Measurements from ENCODE around the gene ADAMTS17. TPM values are rescaled to one million over a fixed set of nuclear protein-coding genes. Genes with fewer than 3 reads are reported as not detected.

The ADAMTS17 gene, protein sequence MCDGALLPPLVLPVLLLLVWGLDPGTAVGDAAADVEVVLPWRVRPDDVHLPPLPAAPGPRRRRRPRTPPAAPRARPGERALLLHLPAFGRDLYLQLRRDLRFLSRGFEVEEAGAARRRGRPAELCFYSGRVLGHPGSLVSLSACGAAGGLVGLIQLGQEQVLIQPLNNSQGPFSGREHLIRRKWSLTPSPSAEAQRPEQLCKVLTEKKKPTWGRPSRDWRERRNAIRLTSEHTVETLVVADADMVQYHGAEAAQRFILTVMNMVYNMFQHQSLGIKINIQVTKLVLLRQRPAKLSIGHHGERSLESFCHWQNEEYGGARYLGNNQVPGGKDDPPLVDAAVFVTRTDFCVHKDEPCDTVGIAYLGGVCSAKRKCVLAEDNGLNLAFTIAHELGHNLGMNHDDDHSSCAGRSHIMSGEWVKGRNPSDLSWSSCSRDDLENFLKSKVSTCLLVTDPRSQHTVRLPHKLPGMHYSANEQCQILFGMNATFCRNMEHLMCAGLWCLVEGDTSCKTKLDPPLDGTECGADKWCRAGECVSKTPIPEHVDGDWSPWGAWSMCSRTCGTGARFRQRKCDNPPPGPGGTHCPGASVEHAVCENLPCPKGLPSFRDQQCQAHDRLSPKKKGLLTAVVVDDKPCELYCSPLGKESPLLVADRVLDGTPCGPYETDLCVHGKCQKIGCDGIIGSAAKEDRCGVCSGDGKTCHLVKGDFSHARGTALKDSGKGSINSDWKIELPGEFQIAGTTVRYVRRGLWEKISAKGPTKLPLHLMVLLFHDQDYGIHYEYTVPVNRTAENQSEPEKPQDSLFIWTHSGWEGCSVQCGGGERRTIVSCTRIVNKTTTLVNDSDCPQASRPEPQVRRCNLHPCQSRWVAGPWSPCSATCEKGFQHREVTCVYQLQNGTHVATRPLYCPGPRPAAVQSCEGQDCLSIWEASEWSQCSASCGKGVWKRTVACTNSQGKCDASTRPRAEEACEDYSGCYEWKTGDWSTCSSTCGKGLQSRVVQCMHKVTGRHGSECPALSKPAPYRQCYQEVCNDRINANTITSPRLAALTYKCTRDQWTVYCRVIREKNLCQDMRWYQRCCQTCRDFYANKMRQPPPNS
- 0.05 and 0.11 TPM in 2 replicates for polyA plus RNA-seq (2011; rRNA removed)
- 0.01 and 0.08 TPM in 2 replicates for polyA plus RNA-seq (2012; cell fraction: cytosol; rRNA removed)
- polyA plus RNA-seq (2012; cell fraction: nucleus; rRNA removed), result 0.13 and 0.16 TPM in 2 replicates
- polyA plus RNA-seq (2017; fragmentation: RNase III; extraction: RNeasy Plus Mini Kit Qiagen cat#74134 plus additional on column Dnase treatment), result not detected in 3 replicates
- 0.24 and 0.33 TPM in 2 replicates for polyA minus RNA-seq (2011; rRNA and poly(A)+ RNA removed)

DNA sequence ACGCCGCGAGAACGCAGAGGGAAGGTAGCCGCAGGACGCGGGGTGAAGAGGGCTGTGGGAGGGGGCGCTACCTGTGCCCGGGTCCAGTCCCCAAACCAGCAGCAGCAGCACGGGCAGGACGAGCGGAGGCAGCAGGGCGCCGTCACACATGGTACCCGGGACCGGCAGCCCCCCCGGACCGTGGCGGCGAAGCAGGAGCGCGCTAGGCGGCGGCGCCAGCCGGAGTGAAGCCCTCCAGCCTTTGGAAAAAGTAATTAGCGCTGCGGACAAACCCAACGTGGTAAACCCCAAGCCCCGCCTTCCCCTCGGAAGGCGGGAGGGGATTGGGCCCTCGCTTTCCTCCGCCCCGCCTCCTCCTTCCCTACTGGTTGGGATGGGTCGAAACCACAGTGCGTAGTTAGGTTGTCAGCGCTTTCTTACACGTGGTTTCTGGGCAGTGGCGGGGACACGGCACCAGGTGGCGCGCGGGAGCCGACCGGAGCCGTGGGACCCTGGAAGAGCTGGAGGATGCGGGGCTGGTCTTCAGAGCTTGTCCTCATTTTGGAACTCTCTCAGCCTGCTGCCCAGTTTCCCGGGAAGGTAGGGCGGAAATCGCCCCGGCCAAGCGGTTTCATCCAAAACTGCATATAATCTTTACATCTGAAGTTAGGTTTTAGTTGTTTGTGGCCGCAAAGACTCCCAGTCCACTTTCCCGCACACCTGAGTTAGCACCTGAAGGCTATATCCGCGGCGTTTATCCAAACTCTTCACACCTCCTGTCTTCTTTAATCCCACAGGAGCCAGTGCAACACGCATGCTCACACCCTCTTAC, at the start of gene ADAMTS17:
ADAMTS17 (minus strand) TSS at position 226 of the 811 bp plus-strand sequence; CDS start at position 150, 76 bp downstream.
- peak within 1 kb of the TSS; percentile 3 to 35; a peak in 4 of 6 replicates for H3K27ac ChIP-seq
- H3K4me2 ChIP-seq, result peak within 1 kb of the TSS; percentile 88
- DNase-seq (ENCODE audit: low read depth in 1 of 2, low spot score in 1 of 2) (peak; percentile 94), FAIRE-seq (peak; percentile 93), ATAC-seq (peak; percentile 91 to 99)
- H3K4me1 ChIP-seq, result peaks cover 4% of the 10 kb centered on the region; the same call in 1 of the 3 replicates
- H3K4me3 ChIP-seq, result peak within 1 kb of the TSS; percentile 54
- CTCF ChIA-PET, result interaction anchor here (0.6 to 10.2 kb wide), 24 partner anchors 9 to 427 kb away, joined by 3 to 120 read pairs (median 4); partner anchors contain the start of gene ASB7
- TF ChIP-seq POLR2AphosphoS2 (conservative IDR thresholded peaks at IDR 0.05; ENCODE audit: low read length) (no peak), RNF2 (IDR thresholded peaks at IDR 0.05; ENCODE audit: borderline replicate concordance, low read depth) (peak; percentile 86), HOXB5 (CRISPR knock-in tag; IDR thresholded peaks at IDR 0.05) (no peak), FOSB (CRISPR knock-in tag; IDR thresholded peaks at IDR 0.05) (no peak), MAZ (IDR thresholded peaks at IDR 0.05; ENCODE audit: borderline replicate concordance, low read depth, low read length) (no peak), GATA3 (IDR thresholded peaks at IDR 0.05; ENCODE audit: borderline replicate concordance) (no peak), SMC3 (IDR thresholded peaks at IDR 0.05) (peak; percentile 81), RARB (CRISPR knock-in tag; IDR thresholded peaks at IDR 0.05) (no peak), ZNF302 (CRISPR knock-in tag; IDR thresholded peaks at IDR 0.05) (no peak), MAFK (IDR thresholded peaks at IDR 0.05; ENCODE audit: partially characterized antibody) (peak; percentile 24), EP300 (IDR thresholded peaks at IDR 0.05) (no peak), RAD21 (conservative IDR thresholded peaks at IDR 0.05 in 1 of 2, IDR thresholded peaks at IDR 0.05 in 1 of 2) (peak; percentile 68 to 83), MYC (IDR thresholded peaks at IDR 0.05; ENCODE audit: borderline replicate concordance, low read length) (peak; percentile 87), ESRRA (IDR thresholded peaks at IDR 0.05; ENCODE audit: borderline replicate concordance, low read length) (no peak), NPAS2 (CRISPR knock-in tag; IDR thresholded peaks at IDR 0.05; ENCODE audit: borderline replicate concordance) (no peak), EHMT2 (IDR thresholded peaks at IDR 0.05; ENCODE audit: low read depth) (no peak), TP53 (CRISPR knock-in tag; IDR thresholded peaks at IDR 0.05) (no peak)
- TF ChIP-seq, protein P1, sequence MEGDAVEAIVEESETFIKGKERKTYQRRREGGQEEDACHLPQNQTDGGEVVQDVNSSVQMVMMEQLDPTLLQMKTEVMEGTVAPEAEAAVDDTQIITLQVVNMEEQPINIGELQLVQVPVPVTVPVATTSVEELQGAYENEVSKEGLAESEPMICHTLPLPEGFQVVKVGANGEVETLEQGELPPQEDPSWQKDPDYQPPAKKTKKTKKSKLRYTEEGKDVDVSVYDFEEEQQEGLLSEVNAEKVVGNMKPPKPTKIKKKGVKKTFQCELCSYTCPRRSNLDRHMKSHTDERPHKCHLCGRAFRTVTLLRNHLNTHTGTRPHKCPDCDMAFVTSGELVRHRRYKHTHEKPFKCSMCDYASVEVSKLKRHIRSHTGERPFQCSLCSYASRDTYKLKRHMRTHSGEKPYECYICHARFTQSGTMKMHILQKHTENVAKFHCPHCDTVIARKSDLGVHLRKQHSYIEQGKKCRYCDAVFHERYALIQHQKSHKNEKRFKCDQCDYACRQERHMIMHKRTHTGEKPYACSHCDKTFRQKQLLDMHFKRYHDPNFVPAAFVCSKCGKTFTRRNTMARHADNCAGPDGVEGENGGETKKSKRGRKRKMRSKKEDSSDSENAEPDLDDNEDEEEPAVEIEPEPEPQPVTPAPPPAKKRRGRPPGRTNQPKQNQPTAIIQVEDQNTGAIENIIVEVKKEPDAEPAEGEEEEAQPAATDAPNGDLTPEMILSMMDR (IDR thresholded peaks at IDR 0.05), result peak; percentile 87
- TF ChIP-seq, protein P2, sequence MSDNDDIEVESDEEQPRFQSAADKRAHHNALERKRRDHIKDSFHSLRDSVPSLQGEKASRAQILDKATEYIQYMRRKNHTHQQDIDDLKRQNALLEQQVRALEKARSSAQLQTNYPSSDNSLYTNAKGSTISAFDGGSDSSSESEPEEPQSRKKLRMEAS (IDR thresholded peaks at IDR 0.05), result peak; percentile 99
- TF ChIP-seq, protein P3, sequence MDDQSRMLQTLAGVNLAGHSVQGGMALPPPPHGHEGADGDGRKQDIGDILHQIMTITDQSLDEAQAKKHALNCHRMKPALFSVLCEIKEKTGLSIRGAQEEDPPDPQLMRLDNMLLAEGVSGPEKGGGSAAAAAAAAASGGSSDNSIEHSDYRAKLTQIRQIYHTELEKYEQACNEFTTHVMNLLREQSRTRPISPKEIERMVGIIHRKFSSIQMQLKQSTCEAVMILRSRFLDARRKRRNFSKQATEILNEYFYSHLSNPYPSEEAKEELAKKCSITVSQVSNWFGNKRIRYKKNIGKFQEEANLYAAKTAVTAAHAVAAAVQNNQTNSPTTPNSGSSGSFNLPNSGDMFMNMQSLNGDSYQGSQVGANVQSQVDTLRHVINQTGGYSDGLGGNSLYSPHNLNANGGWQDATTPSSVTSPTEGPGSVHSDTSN (IDR thresholded peaks at IDR 0.05), result no peak
- TF ChIP-seq, protein P4, sequence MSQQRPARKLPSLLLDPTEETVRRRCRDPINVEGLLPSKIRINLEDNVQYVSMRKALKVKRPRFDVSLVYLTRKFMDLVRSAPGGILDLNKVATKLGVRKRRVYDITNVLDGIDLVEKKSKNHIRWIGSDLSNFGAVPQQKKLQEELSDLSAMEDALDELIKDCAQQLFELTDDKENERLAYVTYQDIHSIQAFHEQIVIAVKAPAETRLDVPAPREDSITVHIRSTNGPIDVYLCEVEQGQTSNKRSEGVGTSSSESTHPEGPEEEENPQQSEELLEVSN (IDR thresholded peaks at IDR 0.05; ENCODE audit: borderline replicate concordance, low read depth), result peak; percentile 80
- TF ChIP-seq, protein P5, sequence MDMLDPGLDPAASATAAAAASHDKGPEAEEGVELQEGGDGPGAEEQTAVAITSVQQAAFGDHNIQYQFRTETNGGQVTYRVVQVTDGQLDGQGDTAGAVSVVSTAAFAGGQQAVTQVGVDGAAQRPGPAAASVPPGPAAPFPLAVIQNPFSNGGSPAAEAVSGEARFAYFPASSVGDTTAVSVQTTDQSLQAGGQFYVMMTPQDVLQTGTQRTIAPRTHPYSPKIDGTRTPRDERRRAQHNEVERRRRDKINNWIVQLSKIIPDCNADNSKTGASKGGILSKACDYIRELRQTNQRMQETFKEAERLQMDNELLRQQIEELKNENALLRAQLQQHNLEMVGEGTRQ (IDR thresholded peaks at IDR 0.05), result peak; percentile 36; the same call in 1 of the 2 replicates
- POLR2A ChIA-PET, result interaction anchor here (0.6 to 1.3 kb wide), 2 partner anchors 232 to 260 kb away, joined by 4 read pairs; partner anchors contain the start of genes ASB7 and LINS1
- no peaks in the 10 kb centered on the region for H3K9me3 ChIP-seq
- 8% methylated on average over 57 of the region's 59 CpGs for WGBS (ENCODE audit: missing lambda C conversion rate)

Data from A549 (cell line).